GM13976 (cell line): Measurements from ENCODE around the gene ADGRF5.

Experiments
- DNase-seq: peaks from one replicate; pipeline ENCODE4 v3.0.0; 2012; ENCODE audit warnings: low spot score
- CTCF ChIP-seq: IDR thresholded peaks from 2 replicates; pipeline ENCODE4 v1.5.1; 2012; ENCODE audit warnings: borderline replicate concordance, mild to moderate bottlenecking; ENCODE audit not compliant: insufficient read depth; ENCODE audit errors: extremely low read depth, missing control alignments, control extremely low read depth
- in situ Hi-C: fragments of 300-500 bp; cut with MboI; formaldehyde crosslinking; loops from one replicate; pipeline ENCODE4 v1.12.0; 2022; ENCODE audit warnings: low sequenced_read_pairs, mixed read lengths, inconsistent platforms; ENCODE audit not compliant: unreplicated experiment

ADGRF5 gene

DNA sequence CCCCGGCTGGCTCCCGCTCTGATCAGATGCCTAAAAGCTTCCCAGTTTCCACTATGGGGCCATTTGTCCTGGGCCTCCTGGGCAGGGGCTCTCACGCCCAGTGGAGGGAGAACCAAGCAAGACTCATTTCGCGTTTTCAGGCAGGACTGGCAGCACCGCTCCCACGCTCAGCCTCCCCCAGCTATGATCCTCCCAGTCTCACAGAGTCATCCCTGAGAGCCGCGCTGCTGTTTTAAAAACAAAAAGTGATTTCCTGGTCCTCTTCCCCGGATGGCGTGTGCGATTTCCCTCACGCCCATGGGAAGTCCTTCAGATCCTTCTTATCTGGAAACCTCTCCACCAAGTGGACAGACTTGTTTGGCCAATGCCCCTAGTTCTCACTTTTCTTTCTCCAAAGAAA, at the start of gene ADGRF5:
TSS of gene ADGRF5 (minus strand) at position 208 of the 400 bp plus-strand sequence. CDS start 15,176 bp downstream, outside the sequence.
- no peak for TF ChIP-seq CTCF
- in situ Hi-C loops: no loop called here
- no peak for DNase-seq

- in situ Hi-C loops: no loop called here
- no peak for DNase-seq
- no peak for TF ChIP-seq CTCF
Observed at GRCh38 chr6:46969206-46969605, 47.5 kb upstream of the ADGRF5 start.

DNA sequence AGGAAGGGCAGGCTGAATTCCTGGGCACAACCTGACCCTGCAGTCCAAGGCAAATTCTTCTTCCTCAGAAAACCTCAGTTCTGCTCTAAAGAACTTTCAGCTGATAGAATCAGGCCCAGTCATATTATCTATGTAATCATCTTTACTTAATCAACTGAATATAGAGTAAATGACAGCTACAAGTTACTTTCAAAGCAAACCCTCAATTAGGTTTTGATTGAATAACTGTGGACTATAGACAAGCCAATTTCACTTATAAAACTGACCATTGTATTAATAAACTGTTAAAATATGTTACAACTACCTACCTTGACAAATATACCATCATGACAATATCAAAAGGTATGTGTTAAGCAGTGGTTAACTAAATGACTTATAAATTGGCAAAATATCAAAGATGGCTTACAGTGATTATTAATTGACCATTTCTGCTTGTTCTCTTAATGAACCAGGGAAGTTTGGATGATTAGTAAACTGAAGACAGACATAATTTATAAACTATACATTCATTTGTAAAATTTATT, 46.1 kb upstream of the ADGRF5 start:
- no peak for TF ChIP-seq CTCF
- in situ Hi-C loops: no loop called here
- no peak for DNase-seq

DNA sequence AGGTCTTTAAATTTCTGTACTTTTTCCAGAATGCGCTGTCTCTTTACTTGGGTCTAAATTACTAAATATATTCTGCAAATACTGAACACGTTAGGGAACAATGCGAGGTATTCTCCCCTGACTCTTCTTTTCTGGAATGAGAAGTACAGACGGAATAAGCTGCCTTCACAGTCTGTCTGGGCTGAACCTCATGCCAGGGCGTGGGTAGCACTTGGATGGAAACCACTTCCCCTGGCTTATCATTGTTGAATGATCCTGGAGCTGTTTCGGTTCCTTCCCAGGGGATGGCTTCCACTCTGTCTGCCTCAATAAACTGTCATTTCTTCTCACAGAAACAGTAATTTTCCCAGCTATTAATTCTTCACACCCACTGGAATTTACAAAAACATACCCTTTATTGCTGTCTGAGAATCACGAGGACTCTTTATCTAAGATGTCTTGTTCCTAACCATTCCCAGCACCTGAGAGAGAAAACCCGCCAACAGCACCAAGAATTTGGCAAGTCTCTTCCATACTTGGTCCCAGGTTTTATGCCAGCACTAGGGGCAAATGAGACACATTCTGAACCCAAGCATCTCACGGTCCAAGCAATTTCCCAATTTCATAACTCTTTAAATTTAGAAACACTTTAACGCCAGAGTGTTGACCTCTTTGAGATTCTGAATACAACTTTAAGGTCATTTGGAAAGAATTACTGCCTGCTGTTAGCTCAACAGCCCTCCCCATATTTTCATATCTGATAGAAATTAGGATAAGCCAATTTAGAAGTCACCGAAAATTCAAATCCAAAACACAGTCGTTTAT, 43.2 kb upstream of the ADGRF5 start:
- in situ Hi-C loops: no loop called here
- no peak for TF ChIP-seq CTCF
- DNase-seq: no peak

DNA sequence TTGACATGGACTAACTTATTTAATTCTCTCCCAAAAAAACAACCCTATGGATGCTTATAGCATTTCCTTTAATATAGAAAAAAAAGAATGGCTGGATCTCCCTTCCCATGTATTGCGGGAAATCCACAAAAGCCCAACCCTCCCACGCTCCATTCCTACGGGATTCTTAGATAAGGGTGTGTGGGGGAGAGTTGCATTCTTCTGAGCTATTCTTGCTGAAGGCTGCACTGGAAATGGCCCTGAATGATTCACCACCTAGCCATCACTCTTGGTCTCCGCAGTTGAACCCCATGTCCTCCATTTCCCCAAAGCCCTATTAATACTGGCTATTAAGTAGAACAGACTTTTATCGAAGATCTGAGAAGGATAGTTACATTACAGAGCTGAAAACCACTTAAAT, 41.9 kb upstream of the ADGRF5 start:
- in situ Hi-C loops: no loop called here
- no peak for DNase-seq
- no peak for TF ChIP-seq CTCF

- no peak for TF ChIP-seq CTCF
- DNase-seq: no peak
- in situ Hi-C loops: no loop called here
Observed at GRCh38 chr6:46963039-46963438, 41.3 kb upstream of the ADGRF5 start.
